HG03439 (cell line): Measurements from ENCODE around the gene SOX13.
"Not testable (repeated sequence)": the region's sequence is repeated elsewhere in the genome, so short reads cannot be mapped to it uniquely, and the experiment has no call there.

ENCODE experiments used
- ATAC-seq: cut with Tn5 transposase; IDR thresholded peaks from one replicate; pipeline ENCODE4 v1.9.1; 2021; ENCODE audit warnings: mild to moderate bottlenecking, moderate library complexity; ENCODE audit not compliant: unreplicated experiment

SOX13 gene

GRCh38 chr1:204087181-204087892 lies 14.4 kb downstream of the SOX13 start:
- no peak for ATAC-seq

- no peak for ATAC-seq
Measured at GRCh38 chr1:204087893-204088528, 15.1 kb downstream of the SOX13 start.

GRCh38 chr1:204088596-204088995 lies 15.7 kb downstream of the SOX13 start:
- no peak for ATAC-seq

GRCh38 chr1:204089044-204089751 lies 16.3 kb downstream of the SOX13 start:
- no peak for ATAC-seq

GRCh38 chr1:204090132-204090531 lies 17.2 kb downstream of the SOX13 start:
- ATAC-seq, result not testable (repeated sequence)

GRCh38 chr1:204091066-204091465 lies 18.2 kb downstream of the SOX13 start:
- no peak for ATAC-seq

GRCh38 chr1:204091787-204092312 lies 18.9 kb downstream of the SOX13 start:
- ATAC-seq, result no peak

GRCh38 chr1:204092632-204093420 lies 19.9 kb downstream of the SOX13 start:
- no peak for ATAC-seq

- ATAC-seq, result no peak
Measured at GRCh38 chr1:204093421-204093717, 20.5 kb downstream of the SOX13 start.

GRCh38 chr1:204093781-204094180 lies 20.9 kb downstream of the SOX13 start:
- ATAC-seq, result no peak

- ATAC-seq, result no peak
Measured at GRCh38 chr1:204094313-204094729, 21.4 kb downstream of the SOX13 start.

GRCh38 chr1:204094856-204095634 lies 22.1 kb downstream of the SOX13 start:
- no peak for ATAC-seq

- no peak for ATAC-seq
Measured at GRCh38 chr1:204096931-204097330, 24.0 kb downstream of the SOX13 start.

GRCh38 chr1:204098683-204099082 lies 25.8 kb downstream of the SOX13 start:
- ATAC-seq, result no peak

GRCh38 chr1:204099754-204100153 lies 26.8 kb downstream of the SOX13 start:
- not testable (repeated sequence) for ATAC-seq

GRCh38 chr1:204102029-204102611 lies 29.2 kb downstream of the SOX13 start:
- no peak for ATAC-seq

GRCh38 chr1:204102739-204103430 lies 30.0 kb downstream of the SOX13 start:
- ATAC-seq, result no peak

- ATAC-seq, result no peak
Measured at GRCh38 chr1:204103431-204103741, 30.5 kb downstream of the SOX13 start.

GRCh38 chr1:204104331-204105130 lies 31.6 kb downstream of the SOX13 start:
- ATAC-seq, result no peak
